Measurements from ENCODE around the gene GMDS. TPM values are rescaled to one million over a fixed set of nuclear protein-coding genes. Genes with fewer than 3 reads are reported as not detected.

Gene GMDS
- total RNA-seq, 1 donor from 2014 or later: 19.9 TPM

GRCh38 chr6:1781817-1782184 lies 463.6 kb downstream of the GMDS start:
- Histone ChIP-seq H3K4me1 (peaks cover 6 to 24% of the 10 kb centered on the region in 2 donors), H3K4me3 (no peak overlapping the region), H3K9me3 (no peaks in the 10 kb centered on the region), H3K27me3 (no peaks in the 10 kb centered on the region), H3K27ac (peak overlapping the region; percentile 10 to 65), H3K36me3 (no peaks in the 10 kb centered on the region)
- DNase-seq (ENCODE audit: low spot score in 2 of 2): no peak
- intact Hi-C loops (cut with DNase I): loop anchor here (5.0 kb wide), 1 partner anchor 36 kb away; no protein-coding TSS in a partner anchor
- TF ChIP-seq CTCF (IDR thresholded peaks at IDR 0.05): no peak

- peaks cover 6 to 24% of the 10 kb centered on the region in 2 donors for H3K4me1 ChIP-seq
- intact Hi-C loops (cut with DNase I): loop anchor here (5.0 kb wide), 1 partner anchor 36 kb away; no protein-coding TSS in a partner anchor
- peak overlapping the region; percentile 58 to 65 for H3K27ac ChIP-seq
Observed at GRCh38 chr6:1781152-1781816, 464.1 kb downstream of the GMDS start.

GRCh38 chr6:1780251-1780867 lies 465.0 kb downstream of the GMDS start:
- intact Hi-C loops (cut with DNase I): loop anchor here (5.0 kb wide), 1 partner anchor 37 kb away; no protein-coding TSS in a partner anchor

More at GRCh38 chr6:1781152-1781816, 464.1 kb downstream of the GMDS start:
- no peak for DNase-seq (ENCODE audit: low spot score in 2 of 2)
- Histone ChIP-seq H3K36me3 (no peaks in the 10 kb centered on the region), H3K27me3 (no peaks in the 10 kb centered on the region), H3K9me3 (no peaks in the 10 kb centered on the region), H3K4me3 (no peak overlapping the region)
- no peak for TF ChIP-seq CTCF (IDR thresholded peaks at IDR 0.05)

GRCh38 chr6:1778686-1779235 lies 466.6 kb downstream of the GMDS start:
- Histone ChIP-seq H3K27ac (peak overlapping the region; percentile 88), H3K4me1 (peaks cover 6 to 24% of the 10 kb centered on the region in 2 donors), H3K9me3 (no peaks in the 10 kb centered on the region), H3K4me3 (no peak overlapping the region), H3K36me3 (no peaks in the 10 kb centered on the region), H3K27me3 (no peaks in the 10 kb centered on the region)
- peak in 1 of 2 donors; percentile 78 for DNase-seq (ENCODE audit: low spot score in 2 of 2)
- intact Hi-C loops (cut with DNase I): no loop called here
- no peak for TF ChIP-seq CTCF (IDR thresholded peaks at IDR 0.05)

More at GRCh38 chr6:1780251-1780867, 465.0 kb downstream of the GMDS start:
- Histone ChIP-seq H3K27ac (peak overlapping the region; percentile 58 to 65), H3K4me3 (no peak overlapping the region), H3K9me3 (no peaks in the 10 kb centered on the region), H3K4me1 (peaks cover 6 to 24% of the 10 kb centered on the region in 2 donors), H3K27me3 (no peaks in the 10 kb centered on the region), H3K36me3 (no peaks in the 10 kb centered on the region)
- no peak for TF ChIP-seq CTCF (IDR thresholded peaks at IDR 0.05)
- DNase-seq (ENCODE audit: low spot score in 2 of 2): no peak

GRCh38 chr6:1777921-1778685 lies 467.3 kb downstream of the GMDS start:
- no peak for DNase-seq (ENCODE audit: low spot score in 2 of 2)
- Histone ChIP-seq H3K27ac (peak overlapping the region; percentile 88), H3K4me1 (peaks cover 6 to 24% of the 10 kb centered on the region in 2 donors), H3K36me3 (no peaks in the 10 kb centered on the region), H3K9me3 (no peaks in the 10 kb centered on the region), H3K4me3 (no peak overlapping the region), H3K27me3 (no peaks in the 10 kb centered on the region)
- intact Hi-C loops (cut with DNase I): no loop called here
- TF ChIP-seq CTCF (IDR thresholded peaks at IDR 0.05): no peak
